HepG2 (cell line): ENCODE data around the gene PXYLP1. TPM values are rescaled to one million over a fixed set of nuclear protein-coding genes. Genes with fewer than 3 reads are reported as not detected.

Experiments
- ATAC-seq: fragments of 200-7000 bp; cut with Tn5 transposase; 3 replicates; pipeline ENCODE4 v1.9.1; 2020; ENCODE audit warnings: mild to moderate bottlenecking, moderate library complexity
- BruUV-seq: library from RNA; stranded (reverse); fragments of 400-500 nt; replicated peaks from 2 replicates; lab custom pipeline; 2021; lab: Mats Ljungman, UMichigan
- CTCF ChIA-PET: fragments of 300-600 bp; formaldehyde crosslinking; extraction: SDS; loops from one replicate; lab custom pipeline; 2021; ENCODE audit warnings: low total read pairs, inconsistent platforms, low intra/inter-chr PET ratio; lab: Yijun Ruan, JAX
- POLR2A ChIA-PET: fragments of 350-600 bp; sonication (Branson Sonifier 250); formaldehyde crosslinking; loops from one replicate; lab custom pipeline; 2020; ENCODE audit warnings: antibody characterized with exemption, inconsistent platforms; lab: Yijun Ruan, JAX
- DNase-seq: peaks from one replicate; pipeline ENCODE4 v3.0.0-alpha.2; 2015; ENCODE audit warnings: low spot score
- FAIRE-seq: peaks from 3 replicates; lab custom pipeline; 2011; peaks lifted over from hg19 to GRCh38; lab: Jason Lieb, UNC
- H2AFZ ChIP-seq: one replicate; pipeline ENCODE4 v1.6.1; 2011; ENCODE audit warnings: low read length, inconsistent platforms
- H3K27ac ChIP-seq: fragments of 300-600 bp; 3 replicates; pipeline ENCODE4 v1.8.0; 2011; ENCODE audit warnings: mixed run types, mild to moderate bottlenecking, mixed read lengths, low read length, inconsistent platforms; ENCODE audit not compliant: insufficient read depth; ENCODE audit errors: extremely low read length
- H3K27me3 ChIP-seq, 2 experiments: fragments of 200-600 bp in 1 of 2; 2 replicates in 1 of 2; 3 replicates in 1 of 2; pipeline versions ENCODE4 v1.6.0 to v1.8.0; 2011; ENCODE audit warnings: low read length in 2 of 2, mild to moderate bottlenecking in 2 of 2, moderate library complexity in 2 of 2, inconsistent platforms in 1 of 2; ENCODE audit not compliant: insufficient read depth in 2 of 2, control insufficient read depth in 1 of 2
- H3K36me3 ChIP-seq, 2 experiments: fragments of 200-600 bp in 1 of 2; replicated peaks in 1 of 2; 2 replicates in 1 of 2; 3 replicates in 1 of 2; pipeline versions ENCODE4 v1.5.1 to v1.8.0; 2011; ENCODE audit warnings: low read length in 2 of 2, inconsistent platforms in 1 of 2; ENCODE audit not compliant: insufficient read depth in 2 of 2, control insufficient read depth in 1 of 2
- H3K4me1 ChIP-seq: 2 replicates; pipeline ENCODE4 v1.5.1; 2012; ENCODE audit warnings: low read length, inconsistent platforms; ENCODE audit not compliant: insufficient read depth
- H3K4me2 ChIP-seq: 2 replicates; pipeline ENCODE4 v1.6.0; 2011; ENCODE audit warnings: low read depth, low read length, inconsistent platforms
- H3K4me3 ChIP-seq, 3 experiments: fragments of 200-600 bp in 1 of 3; sonication (generic), shearing (Covaris generic) in 1 of 3; replicated peaks in 1 of 3; 2 replicates each; pipeline ENCODE4 v1.5.1; 2011 to 2016; ENCODE audit warnings: low read length in 3 of 3, inconsistent platforms in 2 of 3, low read depth in 2 of 3, mild to moderate bottlenecking in 2 of 3, control low read depth in 1 of 3, mixed read lengths in 1 of 3; ENCODE audit not compliant: insufficient read depth in 1 of 3
- H3K79me2 ChIP-seq: one replicate; pipeline ENCODE4 v1.6.1; 2011; ENCODE audit warnings: low read length, inconsistent platforms; ENCODE audit not compliant: insufficient read depth
- H3K9ac ChIP-seq: 2 replicates; pipeline ENCODE4 v1.6.0; 2011; ENCODE audit warnings: mild to moderate bottlenecking, low read depth, low read length, inconsistent platforms; ENCODE audit not compliant: insufficient read depth
- H3K9me3 ChIP-seq: 2 replicates; pipeline ENCODE4 v1.5.1; 2012; ENCODE audit warnings: mild to moderate bottlenecking, low read length
- H4K20me1 ChIP-seq: 2 replicates; pipeline ENCODE4 v1.6.0; 2011; ENCODE audit warnings: inconsistent platforms, mild to moderate bottlenecking, low read length, moderate library complexity; ENCODE audit not compliant: insufficient read depth
- CBX1 ChIP-seq: IDR thresholded peaks from one replicate; pipeline ENCODE4 v1.6.1; 2016; ENCODE audit warnings: antibody characterized with exemption, low read depth
- CBX2 ChIP-seq, 2 experiments: fragments of 200-600 bp in 1 of 2; sonication (generic); formaldehyde crosslinking in 1 of 2; IDR thresholded peaks; 2 replicates each; pipeline versions ENCODE4 v1.7.0 to v1.8.1; 2018 to 2022; ENCODE audit warnings: low read depth in 2 of 2, low read length in 1 of 2, mild to moderate bottlenecking in 1 of 2, missing genetic modification reagents in 1 of 2
- FOXP1 ChIP-seq, 2 experiments: fragments of 450-650 bp in 1 of 2; IDR thresholded peaks; 2 replicates each; pipeline ENCODE4 v1.6.1; 2017 to 2018; ENCODE audit warnings: antibody characterized with exemption in 1 of 2
- MAFK ChIP-seq, 2 experiments: IDR thresholded peaks in 1 of 2; conservative IDR thresholded peaks in 1 of 2; 2 replicates each; pipeline ENCODE4 v1.6.1; 2011; ENCODE audit warnings: improper control_type of control experiment in 2 of 2, low read length in 2 of 2
- MIER3 ChIP-seq: IDR thresholded peaks from 2 replicates; pipeline ENCODE4 v1.6.1; 2016; ENCODE audit warnings: missing compliant biosample characterization, borderline replicate concordance
- MXI1 ChIP-seq: IDR thresholded peaks from 3 replicates; pipeline ENCODE4 v1.6.1; 2012; ENCODE audit warnings: low read depth, low read length, inconsistent platforms, borderline replicate concordance
- PAXIP1 ChIP-seq: sonication (generic); formaldehyde crosslinking; conservative IDR thresholded peaks from 2 replicates; pipeline ENCODE4 v1.4.0; 2020; ENCODE audit warnings: mild to moderate bottlenecking, missing genetic modification reagents, moderate library complexity
- SAP130 ChIP-seq: IDR thresholded peaks from 2 replicates; pipeline ENCODE4 v1.6.1; 2016; ENCODE audit warnings: low read depth
- TARDBP ChIP-seq: sonication (generic); formaldehyde crosslinking; IDR thresholded peaks from 2 replicates; pipeline ENCODE4 v1.8.0; 2022; ENCODE audit warnings: mild to moderate bottlenecking, missing genetic modification reagents
- YEATS4 ChIP-seq: sonication (generic); formaldehyde crosslinking; IDR thresholded peaks from 2 replicates; pipeline ENCODE4 v1.4.0; 2020; ENCODE audit warnings: missing genetic modification reagents, borderline replicate concordance
- ZNF264 ChIP-seq: sonication (generic); formaldehyde crosslinking; IDR thresholded peaks from 2 replicates; pipeline ENCODE4 v1.4.0; 2020; ENCODE audit warnings: missing genetic modification reagents
- ZSCAN9 ChIP-seq: IDR thresholded peaks from 2 replicates; pipeline ENCODE4 v1.6.1; 2016; ENCODE audit warnings: borderline replicate concordance
- WGBS: methylation state at CpG from one replicate; pipeline ENCODE4 v1.1.6; 2017; ENCODE audit warnings: low lambda C conversion rate; 5-methylcytosine and 5-hydroxymethylcytosine counted together
- in situ Hi-C: cut with HindIII; loops from 2 replicates; pipeline ENCODE4 v1.10.0; 2017; ENCODE audit warnings: low pct_unique_long_range_greater_than_20kb; ENCODE audit not compliant: extremely low pct_ligation_motif_present
- intact Hi-C: fragments of 100-400 bp; cut with micrococcal nuclease; formaldehyde crosslinking; loops from one replicate; pipeline ENCODE4 v1.10.0; 2022; ENCODE audit not compliant: unreplicated experiment
- polyA plus RNA-seq, 8 experiments: library from polyadenylated mRNA; depleted of rRNA in 3 of 8; stranded (reverse) in 7 of 8; unstranded in 1 of 8; fragments of >200 nt; fragmentation: Illumina TruSeq in 4 of 8; extraction: Trizol in 4 of 8; gene quantifications; 2 replicates each; pipeline versions ENCODE4 v1.2.1 to v1.2.3, GENCODE V29; 2011 to 2016; ENCODE audit warnings: low read depth in 4 of 8, missing spikeins in 1 of 8, mixed read lengths in 1 of 8; ENCODE audit not compliant: insufficient read depth in 1 of 8
- total RNA-seq, 5 experiments: library from RNA; depleted of rRNA; stranded (reverse); fragments of >200 nt; fragmentation: Illumina TruSeq; extraction: Trizol; gene quantifications; 2 replicates each; pipeline ENCODE4 v1.2.3, GENCODE V29; 2016; ENCODE audit warnings: low read depth in 1 of 5
- TF ChIP-seq, protein P1 (sequence below): sonication (generic); formaldehyde crosslinking; IDR thresholded peaks from 2 replicates; pipeline ENCODE4 v1.4.0; 2020; ENCODE audit warnings: mild to moderate bottlenecking, low read depth, missing genetic modification reagents

PXYLP1 gene
- total and polyA plus RNA-seq, 2 of the 13 experiments (the other 11 are each of a cell fraction or from before 2014, with no cell fraction given), result 4.9 to 8.1 TPM

DNA sequence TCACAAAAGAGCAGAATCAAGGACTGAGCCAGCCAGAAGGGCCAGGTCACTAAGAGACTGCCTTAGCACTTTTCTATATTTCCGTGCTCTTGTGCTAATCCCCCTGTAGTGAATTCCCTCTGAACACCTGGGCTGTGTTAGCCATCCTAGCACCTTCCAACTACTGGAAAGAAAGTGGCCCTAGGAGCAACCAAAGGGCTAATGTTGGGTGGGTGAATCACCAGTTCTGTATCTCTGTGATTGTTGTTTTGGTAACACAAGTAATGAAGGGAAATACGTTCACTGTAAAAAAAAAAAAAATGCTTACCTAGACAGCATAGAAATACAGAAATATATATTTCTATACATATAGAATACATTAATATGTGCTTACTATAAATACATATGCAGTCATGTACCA is 43.9 kb downstream of the PXYLP1 start:
- Histone ChIP-seq H3K4me1 (peaks cover 30% of the 10 kb centered on the region), H3K4me3 (no peak overlapping the region), H3K4me2 (no peak overlapping the region), H3K9ac (no peak overlapping the region), H3K9me3 (no peaks in the 10 kb centered on the region), H3K27ac (no peak overlapping the region), H3K79me2 (no peaks in the 10 kb centered on the region), H4K20me1 (no peaks in the 10 kb centered on the region), H3K36me3 (no peaks in the 10 kb centered on the region; a peak in 1 of 5 replicates), H3K27me3 (no peaks in the 10 kb centered on the region), H2AFZ (no peak overlapping the region)
- intact Hi-C loops (no loop called here), in situ Hi-C loops (no loop called here)
- ChIA-PET POLR2A (no interaction called here), CTCF (no interaction called here)
- DNase-seq (no peak), ATAC-seq (no peak), FAIRE-seq (no peak)
- WGBS, result 47% methylated on average over 2 of the region's 2 CpGs
- no peak for TF ChIP-seq CBX1
- TF ChIP-seq MAFK (conservative IDR thresholded peaks at IDR 0.05 in 1 of 2, IDR thresholded peaks at IDR 0.05 in 1 of 2; ENCODE audit: low read length in 2 of 2), result 0 out of 4 replicates have a peak, but pooled peaks of 1 of the 2 experiments have one; percentile 6
- no TSS peak for BruUV-seq

GRCh38 chr3:141275973-141276372 is 44.3 kb downstream of the PXYLP1 start:
- ChIA-PET POLR2A (no interaction called here), CTCF (no interaction called here)
- intact Hi-C loops (no loop called here), in situ Hi-C loops (no loop called here)
- Histone ChIP-seq H3K27me3 (no peaks in the 10 kb centered on the region), H3K4me2 (no peak overlapping the region), H3K36me3 (no peaks in the 10 kb centered on the region; a peak in 2 of 5 replicates), H3K4me3 (no peak overlapping the region), H3K9me3 (no peaks in the 10 kb centered on the region), H2AFZ (no peak overlapping the region), H3K4me1 (peaks cover 25% of the 10 kb centered on the region), H4K20me1 (no peaks in the 10 kb centered on the region), H3K27ac (no peak overlapping the region), H3K79me2 (no peaks in the 10 kb centered on the region), H3K9ac (no peak overlapping the region)
- FAIRE-seq (peak; percentile 63), DNase-seq (peak; percentile 86), ATAC-seq (peak; percentile 74)
- WGBS, result 36% methylated on average over 7 of the region's 7 CpGs
- BruUV-seq, result no TSS peak
- TF ChIP-seq MIER3 (CRISPR knock-in tag), result peak; percentile 33; the same call in 1 of the 2 replicates
- TF ChIP-seq MXI1, result no peak
- TF ChIP-seq YEATS4 (CRISPR knock-in tag), result no peak
- TF ChIP-seq PAXIP1 (CRISPR knock-in tag), result peak; percentile 41; the same call in 1 of the 2 replicates
- no peak for TF ChIP-seq FOXP1 (IDR thresholded peaks at IDR 0.05)
- TF ChIP-seq FOXP1 (CRISPR knock-in tag; IDR thresholded peaks at IDR 0.05), result peak; percentile 74
- 0 out of 2 replicates have a peak, but pooled peaks have one; percentile 68 for TF ChIP-seq ZNF264 (CRISPR knock-in tag)
- TF ChIP-seq, protein P1, sequence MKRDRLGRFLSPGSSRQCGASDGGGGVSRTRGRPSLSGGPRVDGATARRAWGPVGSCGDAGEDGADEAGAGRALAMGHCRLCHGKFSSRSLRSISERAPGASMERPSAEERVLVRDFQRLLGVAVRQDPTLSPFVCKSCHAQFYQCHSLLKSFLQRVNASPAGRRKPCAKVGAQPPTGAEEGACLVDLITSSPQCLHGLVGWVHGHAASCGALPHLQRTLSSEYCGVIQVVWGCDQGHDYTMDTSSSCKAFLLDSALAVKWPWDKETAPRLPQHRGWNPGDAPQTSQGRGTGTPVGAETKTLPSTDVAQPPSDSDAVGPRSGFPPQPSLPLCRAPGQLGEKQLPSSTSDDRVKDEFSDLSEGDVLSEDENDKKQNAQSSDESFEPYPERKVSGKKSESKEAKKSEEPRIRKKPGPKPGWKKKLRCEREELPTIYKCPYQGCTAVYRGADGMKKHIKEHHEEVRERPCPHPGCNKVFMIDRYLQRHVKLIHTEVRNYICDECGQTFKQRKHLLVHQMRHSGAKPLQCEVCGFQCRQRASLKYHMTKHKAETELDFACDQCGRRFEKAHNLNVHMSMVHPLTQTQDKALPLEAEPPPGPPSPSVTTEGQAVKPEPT (CRISPR knock-in tag), result no peak
- TF ChIP-seq ZSCAN9 (CRISPR knock-in tag), result peak; percentile 66; the same call in 1 of the 2 replicates
- TF ChIP-seq CBX2 (IDR thresholded peaks at IDR 0.05; ENCODE audit: low read depth, low read length), result no peak
- TF ChIP-seq CBX2 (CRISPR knock-in tag; IDR thresholded peaks at IDR 0.05; ENCODE audit: low read depth), result no peak
- TF ChIP-seq TARDBP (CRISPR knock-in tag), result peak; percentile 46; the same call in 1 of the 2 replicates
- TF ChIP-seq SAP130 (CRISPR knock-in tag), result peak; percentile 51
